Stimulated activated naive B cell treated with anti-CD40 and anti-IgM and Interleukin-4, amounts not matched to agents 10 μg/mL and 1 μg/mL and 100 μg/mL, for 72 hours (primary cell): Measurements from ENCODE around the gene ITPR2.
A peak's percentile ranks its signal among the peaks of the same experiment; 100 is the strongest.
"Not testable (repeated sequence)": the region's sequence is repeated elsewhere in the genome, so short reads cannot be mapped to it uniquely, and the experiment has no call there.

Experiments used
- ATAC-seq, 2 donors: fragments of 150-1000 bp; cut with Tn5 transposase; replicated peaks; 2 replicates each; pipeline ENCODE4 v1.10.0; 2021; ENCODE audit warnings: moderate library complexity in 1 of 2
- DNase-seq: peaks from one replicate; pipeline ENCODE4 v3.0.0; 2021
- H3K27ac Mint-ChIP-seq: one replicate; pipeline ENCODE4 v1.8.0; 2022; ENCODE audit warnings: mild to moderate bottlenecking, mixed read lengths
- H3K27me3 Mint-ChIP-seq, 2 donors: one replicate each; pipeline ENCODE4 v1.8.0; 2022; ENCODE audit warnings: mixed read lengths in 2 of 2
- H3K36me3 Mint-ChIP-seq, 2 donors: one replicate each; pipeline ENCODE4 v1.8.0; 2022; ENCODE audit warnings: mixed read lengths in 2 of 2, mild to moderate bottlenecking in 1 of 2
- H3K4me1 Mint-ChIP-seq, 2 donors: one replicate each; pipeline ENCODE4 v1.8.0; 2022; ENCODE audit warnings: mixed read lengths in 2 of 2, mild to moderate bottlenecking in 1 of 2
- H3K4me3 Mint-ChIP-seq, 2 donors: one replicate each; pipeline ENCODE4 v1.8.0; 2022; ENCODE audit warnings: mild to moderate bottlenecking in 2 of 2, mixed read lengths in 2 of 2, moderate library complexity in 1 of 2
- H3K9me3 Mint-ChIP-seq, 2 donors: one replicate each; pipeline ENCODE4 v1.8.0; 2022; ENCODE audit warnings: mixed read lengths in 2 of 2, mild to moderate bottlenecking in 1 of 2

Gene ITPR2

GRCh38 chr12:26832822-26833742 is at the start of gene ITPR2:
Gene ITPR2 (minus strand): TSS chr12:26833194. CDS start chr12:26832781, 413 bp downstream.
- peaks cover 9 to 12% of the 10 kb centered on the region in 2 donors for H3K36me3 Mint-ChIP-seq
- peak within 1 kb of the TSS; percentile 99 for H3K27ac Mint-ChIP-seq
- ATAC-seq (peak; percentile 82 to 85), DNase-seq (peak; percentile 90)
- H3K4me3 Mint-ChIP-seq, result peak within 1 kb of the TSS; percentile 97 to 98
- no peaks in the 10 kb centered on the region for H3K27me3 Mint-ChIP-seq
- H3K4me1 Mint-ChIP-seq, result peaks cover 18 to 46% of the 10 kb centered on the region in 2 donors
- H3K9me3 Mint-ChIP-seq, result no peaks in the 10 kb centered on the region

GRCh38 chr12:26880625-26881024 is 47.6 kb upstream of the ITPR2 start:
- Mint-ChIP-seq H3K4me3 (no peak overlapping the region), H3K27ac (no peak overlapping the region), H3K4me1 (peaks cover 11 to 22% of the 10 kb centered on the region in 2 donors), H3K9me3 (peaks cover 2 to 4% of the 10 kb centered on the region in 2 donors), H3K27me3 (peaks cover 0 to 5% of the 10 kb centered on the region in 2 donors), H3K36me3 (peaks cover 1 to 3% of the 10 kb centered on the region in 2 donors)
- DNase-seq, result no peak
- ATAC-seq, result no peak

GRCh38 chr12:26878661-26879119 is 45.7 kb upstream of the ITPR2 start:
- H3K4me3 Mint-ChIP-seq, result no peak overlapping the region
- H3K36me3 Mint-ChIP-seq, result peaks cover 0 to 3% of the 10 kb centered on the region in 2 donors
- no peak overlapping the region for H3K27ac Mint-ChIP-seq

GRCh38 chr12:26874501-26875296 is 41.7 kb upstream of the ITPR2 start:
- Mint-ChIP-seq H3K4me1 (peaks cover 8 to 20% of the 10 kb centered on the region in 2 donors), H3K27me3 (peaks cover 0 to 5% of the 10 kb centered on the region in 2 donors), H3K27ac (no peak overlapping the region), H3K36me3 (no peaks in the 10 kb centered on the region), H3K4me3 (no peak overlapping the region), H3K9me3 (no peaks in the 10 kb centered on the region)
- DNase-seq (no peak), ATAC-seq (peak; percentile 38 to 41)

More at GRCh38 chr12:26878661-26879119, 45.7 kb upstream of the ITPR2 start:
- ATAC-seq (peak; percentile 77 to 81), DNase-seq (no peak)
- Mint-ChIP-seq H3K27me3 (peaks cover 0 to 5% of the 10 kb centered on the region in 2 donors), H3K9me3 (peaks cover 2 to 4% of the 10 kb centered on the region in 2 donors), H3K4me1 (peaks cover 5 to 10% of the 10 kb centered on the region in 2 donors)

- no peak for ATAC-seq
- H3K27me3 Mint-ChIP-seq, result peaks cover 0 to 5% of the 10 kb centered on the region in 2 donors
- DNase-seq, result no peak
- H3K4me3 Mint-ChIP-seq, result no peak overlapping the region
- H3K4me1 Mint-ChIP-seq, result peaks cover 3 to 11% of the 10 kb centered on the region in 2 donors
- no peak overlapping the region for H3K27ac Mint-ChIP-seq
- H3K9me3 Mint-ChIP-seq, result no peaks in the 10 kb centered on the region
- no peaks in the 10 kb centered on the region for H3K36me3 Mint-ChIP-seq
Measured at GRCh38 chr12:26872625-26873024, 39.6 kb upstream of the ITPR2 start.

GRCh38 chr12:26871985-26872384 is 39.0 kb upstream of the ITPR2 start:
- H3K36me3 Mint-ChIP-seq, result no peaks in the 10 kb centered on the region
- H3K4me1 Mint-ChIP-seq, result peaks cover 6 to 17% of the 10 kb centered on the region in 2 donors
- H3K27ac Mint-ChIP-seq, result no peak overlapping the region
- peaks cover 0 to 5% of the 10 kb centered on the region in 2 donors for H3K27me3 Mint-ChIP-seq
- DNase-seq (no peak), ATAC-seq (peak in 1 of 2 donors; percentile 52)
- H3K9me3 Mint-ChIP-seq, result no peaks in the 10 kb centered on the region
- no peak overlapping the region for H3K4me3 Mint-ChIP-seq

GRCh38 chr12:26870491-26871419 is 37.8 kb upstream of the ITPR2 start:
- ATAC-seq (no peak), DNase-seq (no peak)
- H3K4me3 Mint-ChIP-seq, result no peak overlapping the region
- H3K27ac Mint-ChIP-seq, result no peak overlapping the region
- H3K27me3 Mint-ChIP-seq, result peaks cover 0 to 5% of the 10 kb centered on the region in 2 donors
- H3K36me3 Mint-ChIP-seq, result no peaks in the 10 kb centered on the region
- no peaks in the 10 kb centered on the region for H3K9me3 Mint-ChIP-seq
- peaks cover 7 to 20% of the 10 kb centered on the region in 2 donors for H3K4me1 Mint-ChIP-seq

- no peak overlapping the region for H3K4me3 Mint-ChIP-seq
- peaks cover 0 to 5% of the 10 kb centered on the region in 2 donors for H3K27me3 Mint-ChIP-seq
- H3K27ac Mint-ChIP-seq, result no peak overlapping the region
- H3K36me3 Mint-ChIP-seq, result no peaks in the 10 kb centered on the region
- H3K4me1 Mint-ChIP-seq, result peaks cover 7 to 20% of the 10 kb centered on the region in 2 donors
- ATAC-seq (no peak), DNase-seq (no peak)
- H3K9me3 Mint-ChIP-seq, result no peaks in the 10 kb centered on the region
Measured at GRCh38 chr12:26869908-26870459, 37.0 kb upstream of the ITPR2 start.

GRCh38 chr12:26869104-26869494 is 36.1 kb upstream of the ITPR2 start:
- Mint-ChIP-seq H3K9me3 (no peaks in the 10 kb centered on the region), H3K27me3 (peaks cover 0 to 5% of the 10 kb centered on the region in 2 donors), H3K36me3 (no peaks in the 10 kb centered on the region), H3K4me1 (peaks cover 7 to 20% of the 10 kb centered on the region in 2 donors), H3K27ac (no peak overlapping the region), H3K4me3 (no peak overlapping the region)
- ATAC-seq (no peak), DNase-seq (no peak)

GRCh38 chr12:26868447-26869103 is 35.6 kb upstream of the ITPR2 start:
- Mint-ChIP-seq H3K4me3 (no peak overlapping the region), H3K27ac (no peak overlapping the region), H3K27me3 (peaks cover 0 to 5% of the 10 kb centered on the region in 2 donors), H3K9me3 (no peaks in the 10 kb centered on the region), H3K36me3 (no peaks in the 10 kb centered on the region), H3K4me1 (peaks cover 7 to 20% of the 10 kb centered on the region in 2 donors)
- ATAC-seq (no peak), DNase-seq (no peak)

GRCh38 chr12:26867080-26867479 is 34.1 kb upstream of the ITPR2 start:
- H3K27ac Mint-ChIP-seq, result no peak overlapping the region

GRCh38 chr12:26863515-26863914 is 30.5 kb upstream of the ITPR2 start:
- peak in 1 of 2 donors; percentile 39 for ATAC-seq
- no peak for DNase-seq
- no peak overlapping the region for H3K27ac Mint-ChIP-seq

More at GRCh38 chr12:26867080-26867479, 34.1 kb upstream of the ITPR2 start:
- no peaks in the 10 kb centered on the region for H3K36me3 Mint-ChIP-seq
- no peaks in the 10 kb centered on the region for H3K9me3 Mint-ChIP-seq
- peaks cover 7 to 20% of the 10 kb centered on the region in 2 donors for H3K4me1 Mint-ChIP-seq
- no peak overlapping the region for H3K4me3 Mint-ChIP-seq
- DNase-seq, result no peak
- H3K27me3 Mint-ChIP-seq, result peaks cover 0 to 13% of the 10 kb centered on the region in 2 donors
- peak; percentile 73 to 76 for ATAC-seq

GRCh38 chr12:26862787-26863186 is 29.8 kb upstream of the ITPR2 start:
- not testable (repeated sequence) for H3K36me3 Mint-ChIP-seq, H3K27ac Mint-ChIP-seq, DNase-seq, H3K4me3 Mint-ChIP-seq, H3K9me3 Mint-ChIP-seq, H3K27me3 Mint-ChIP-seq, ATAC-seq
- H3K4me1 Mint-ChIP-seq, result peaks cover 4 to 11% of the 10 kb centered on the region in 2 donors

More at GRCh38 chr12:26863515-26863914, 30.5 kb upstream of the ITPR2 start:
- H3K4me3 Mint-ChIP-seq, result no peak overlapping the region
- no peaks in the 10 kb centered on the region for H3K36me3 Mint-ChIP-seq
- H3K9me3 Mint-ChIP-seq, result no peaks in the 10 kb centered on the region
- H3K4me1 Mint-ChIP-seq, result peaks cover 4 to 11% of the 10 kb centered on the region in 2 donors
- peaks cover 0 to 8% of the 10 kb centered on the region in 2 donors for H3K27me3 Mint-ChIP-seq
